Left lung (tissue), 10 donors: Measurements from ENCODE around the gene TSPAN9. TPM values are rescaled to one million over a fixed set of nuclear protein-coding genes. Genes with fewer than 3 reads are reported as not detected.

Experiments used
- ATAC-seq: fragments of 200-7000 bp; cut with Tn5 transposase; one replicate; pipeline ENCODE4 v1.9.1; 2020; ENCODE audit warnings: moderate library complexity
- DNase-seq, 4 donors: peaks; one replicate each; pipeline ENCODE4 v3.0.0-alpha.2; 2013 to 2020
- H3K27ac ChIP-seq, 2 donors: fragments of 200-600 bp; sonication (generic) in 1 of 2; one replicate each; pipeline versions ENCODE4 v1.5.0 to v1.8.0; 2020 to 2021
- H3K27me3 ChIP-seq, 2 donors: fragments of 200-600 bp; sonication (generic) in 1 of 2; one replicate each; pipeline versions ENCODE4 v1.5.0 to v1.8.0; 2020 to 2021
- H3K36me3 ChIP-seq, 2 donors: fragments of 200-600 bp; sonication (generic) in 1 of 2; one replicate each; pipeline versions ENCODE4 v1.5.0 to v1.8.0; 2020 to 2021
- H3K4me1 ChIP-seq, 2 donors: fragments of 200-600 bp; one replicate each; pipeline ENCODE4 v1.8.0; 2021
- H3K4me3 ChIP-seq, 2 donors: fragments of 200-600 bp; sonication (generic) in 1 of 2; one replicate each; pipeline versions ENCODE4 v1.5.0 to v1.8.0; 2020 to 2021; ENCODE audit warnings: mild to moderate bottlenecking in 1 of 2
- H3K9me3 ChIP-seq, 2 donors: fragments of 200-600 bp; sonication (generic) in 1 of 2; one replicate each; pipeline versions ENCODE4 v1.5.0 to v1.8.0; 2020 to 2021
- intact Hi-C, 2 donors: fragments of 100-400 bp; cut with DNase I; formaldehyde crosslinking; loops; one replicate each; pipeline versions ENCODE4 v1.11.2 to v1.14.2; 2022
- polyA plus RNA-seq, 6 donors: library from polyadenylated mRNA; unstranded; fragments of 120-200 nt; gene quantifications; one replicate each; pipeline ENCODE4 v1.2.1, GENCODE V29; 2013; ENCODE audit not compliant: insufficient read length in 6 of 6
- total RNA-seq, 2 donors: library from RNA; stranded (reverse); fragmentation: NEBNext Ultra II Directional; extraction: Animal tissue kit (Norgen Biotek cat#: 25700); gene quantifications; one replicate each; pipeline ENCODE4 v1.2.1, GENCODE V29; 2021
- TF ChIP-seq, protein P1 (sequence below), 2 donors: fragments of 200-600 bp; sonication (generic) in 1 of 2; IDR thresholded peaks; one replicate each; pipeline versions ENCODE4 v1.5.0 to v1.8.0; 2021; ENCODE audit warnings: antibody characterized with exemption in 2 of 2
- donor health status: DM: no; HTN: yes; CAD: no.
- donor health status: DM: no; HTN: no; CAD: no.

TSPAN9 gene
- total and polyA plus RNA-seq, 8 donors, result 35.6 to 98.6 (median 81.3) TPM

DNA sequence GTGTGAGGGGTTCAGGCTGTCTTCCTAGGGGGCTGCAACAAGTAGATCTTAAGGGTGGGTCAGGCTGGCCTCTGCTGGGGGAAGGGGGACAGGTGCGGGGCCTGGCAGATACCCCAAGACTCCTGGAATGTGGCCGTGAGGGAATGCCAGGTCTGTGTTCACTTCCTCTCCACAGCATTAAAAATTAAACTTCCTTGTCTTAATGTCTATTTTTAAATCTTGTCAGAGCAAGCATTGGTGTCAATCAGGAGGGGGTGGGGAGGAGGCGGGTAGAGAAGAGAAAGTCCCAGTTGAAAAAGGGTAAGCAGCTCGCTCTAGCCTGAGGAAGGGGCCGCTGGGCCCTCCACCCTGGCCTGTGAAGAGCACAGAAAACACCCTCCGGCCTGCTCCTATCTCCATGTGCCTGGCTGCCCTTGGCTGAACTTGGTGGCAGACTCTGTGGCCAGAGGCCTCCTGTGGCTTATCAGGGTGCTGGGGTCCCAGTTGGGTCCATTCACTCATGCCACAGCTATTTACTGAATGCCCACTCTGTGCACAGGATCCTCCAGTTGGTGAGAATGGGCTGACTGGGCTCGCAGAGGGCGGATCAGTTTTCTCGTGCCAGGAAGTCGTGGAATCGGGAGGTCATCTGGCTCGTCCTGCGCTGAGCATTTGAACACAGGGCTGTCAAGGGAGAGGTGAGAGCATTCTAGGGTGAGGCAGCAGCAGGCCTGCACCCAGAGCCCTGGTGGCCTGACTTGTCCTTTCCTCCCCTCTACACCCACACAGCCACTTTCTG is 128.8 kb downstream of the TSPAN9 start:
- Histone ChIP-seq H3K27ac (no peak overlapping the region), H3K36me3 (no peaks in the 10 kb centered on the region), H3K4me3 (no peak overlapping the region), H3K4me1 (peaks cover 12 to 32% of the 10 kb centered on the region in 2 donors), H3K27me3 (peaks cover 6 to 18% of the 10 kb centered on the region in 2 donors), H3K9me3 (no peaks in the 10 kb centered on the region)
- peak; percentile 48 for ATAC-seq
- TF ChIP-seq, protein P1, sequence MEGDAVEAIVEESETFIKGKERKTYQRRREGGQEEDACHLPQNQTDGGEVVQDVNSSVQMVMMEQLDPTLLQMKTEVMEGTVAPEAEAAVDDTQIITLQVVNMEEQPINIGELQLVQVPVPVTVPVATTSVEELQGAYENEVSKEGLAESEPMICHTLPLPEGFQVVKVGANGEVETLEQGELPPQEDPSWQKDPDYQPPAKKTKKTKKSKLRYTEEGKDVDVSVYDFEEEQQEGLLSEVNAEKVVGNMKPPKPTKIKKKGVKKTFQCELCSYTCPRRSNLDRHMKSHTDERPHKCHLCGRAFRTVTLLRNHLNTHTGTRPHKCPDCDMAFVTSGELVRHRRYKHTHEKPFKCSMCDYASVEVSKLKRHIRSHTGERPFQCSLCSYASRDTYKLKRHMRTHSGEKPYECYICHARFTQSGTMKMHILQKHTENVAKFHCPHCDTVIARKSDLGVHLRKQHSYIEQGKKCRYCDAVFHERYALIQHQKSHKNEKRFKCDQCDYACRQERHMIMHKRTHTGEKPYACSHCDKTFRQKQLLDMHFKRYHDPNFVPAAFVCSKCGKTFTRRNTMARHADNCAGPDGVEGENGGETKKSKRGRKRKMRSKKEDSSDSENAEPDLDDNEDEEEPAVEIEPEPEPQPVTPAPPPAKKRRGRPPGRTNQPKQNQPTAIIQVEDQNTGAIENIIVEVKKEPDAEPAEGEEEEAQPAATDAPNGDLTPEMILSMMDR (IDR thresholded peaks at IDR 0.05), result no peak
- DNase-seq, result no peak
- intact Hi-C loops, result loop anchor here in 1 of 2 donors (10.0 kb wide), 1 partner anchor 71 kb away; no protein-coding TSS in a partner anchor

DNA sequence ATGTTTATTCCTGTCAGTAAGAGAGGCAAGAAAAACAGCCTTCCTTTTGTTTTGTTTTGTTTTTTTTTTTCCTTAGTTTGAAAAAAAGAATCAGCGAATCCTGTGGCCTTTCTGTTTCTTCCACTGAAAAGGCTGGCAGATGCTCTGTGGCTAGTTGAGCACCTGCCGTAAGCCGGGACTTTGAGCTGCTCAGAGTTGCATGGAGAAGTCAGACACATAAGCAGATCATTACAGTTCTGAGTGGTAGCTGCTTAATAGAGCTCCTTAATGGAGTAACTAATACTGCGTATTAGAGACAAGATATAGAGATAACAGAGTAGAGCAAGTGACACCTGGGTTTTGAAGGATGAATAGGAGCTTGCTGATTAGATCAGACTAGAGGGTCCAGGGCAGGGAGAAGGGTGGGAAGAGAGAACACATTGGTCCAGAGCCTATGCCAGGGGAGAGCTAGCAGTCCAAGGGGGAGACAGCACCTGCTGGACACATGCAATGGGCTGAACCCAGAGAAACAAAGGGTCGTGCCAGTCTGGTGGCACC is 129.4 kb downstream of the TSPAN9 start:
- no peaks in the 10 kb centered on the region for H3K36me3 ChIP-seq
- TF ChIP-seq, protein P1 (IDR thresholded peaks at IDR 0.05), result no peak
- ATAC-seq (no peak), DNase-seq (no peak)
- no peak overlapping the region for H3K27ac ChIP-seq
- H3K27me3 ChIP-seq, result peaks cover 6 to 11% of the 10 kb centered on the region in 2 donors
- H3K4me1 ChIP-seq, result peaks cover 9 to 30% of the 10 kb centered on the region in 2 donors
- H3K9me3 ChIP-seq, result no peaks in the 10 kb centered on the region
- no peak overlapping the region for H3K4me3 ChIP-seq
- intact Hi-C loops, result loop anchor here in 1 of 2 donors (10.0 kb wide), 1 partner anchor 72 kb away; no protein-coding TSS in a partner anchor

DNA sequence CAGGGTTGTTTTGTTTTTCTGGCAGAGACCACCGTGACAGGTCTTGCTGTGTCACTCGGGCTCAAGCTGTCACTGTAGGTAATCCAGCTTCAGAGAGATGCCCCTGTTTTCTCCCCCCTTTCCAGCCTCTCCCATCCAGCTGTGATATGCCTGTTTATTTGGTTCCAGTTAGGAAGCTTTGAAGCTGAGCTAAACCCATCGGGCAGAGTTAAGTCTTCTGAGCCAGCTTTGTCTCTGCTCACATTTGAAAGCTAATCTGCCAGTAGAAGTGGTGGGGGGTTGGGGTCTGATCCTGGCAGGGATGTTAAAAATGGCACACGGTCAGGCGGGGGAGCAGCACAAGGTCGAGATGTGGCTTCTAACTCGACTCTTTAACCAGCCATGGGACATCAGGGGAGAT is 130.0 kb downstream of the TSPAN9 start:
- peaks cover 9 to 30% of the 10 kb centered on the region in 2 donors for H3K4me1 ChIP-seq

DNA sequence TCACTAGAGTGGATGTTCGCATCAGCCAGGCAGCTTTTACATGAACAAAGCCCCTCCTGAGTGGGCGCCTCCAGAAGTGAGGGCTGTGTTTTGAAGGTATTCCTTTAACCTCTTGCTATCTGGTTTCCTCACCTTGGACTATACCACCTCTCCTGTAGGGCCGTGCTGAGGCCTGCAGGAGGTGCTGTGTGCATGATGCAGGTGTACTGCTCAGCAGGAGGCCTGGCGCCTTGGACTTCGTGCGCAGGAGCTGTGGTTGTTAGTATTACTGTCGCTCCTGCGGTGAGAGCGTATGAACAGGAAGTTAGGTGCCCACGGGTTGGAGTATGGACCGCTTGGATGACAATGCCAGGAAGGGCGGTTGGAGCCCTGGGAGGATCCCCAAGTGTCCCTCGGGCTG is 130.7 kb downstream of the TSPAN9 start:
- Histone ChIP-seq H3K4me1 (peaks cover 9 to 26% of the 10 kb centered on the region in 2 donors), H3K4me3 (no peak overlapping the region), H3K9me3 (no peaks in the 10 kb centered on the region), H3K27ac (no peak overlapping the region), H3K27me3 (no peaks in the 10 kb centered on the region), H3K36me3 (no peaks in the 10 kb centered on the region)
- DNase-seq (no peak), ATAC-seq (no peak)
- intact Hi-C loops, result loop anchor here in 1 of 2 donors (10.0 kb wide), 1 partner anchor 73 kb away; no protein-coding TSS in a partner anchor
- TF ChIP-seq, protein P1 (IDR thresholded peaks at IDR 0.05), result no peak

More for the DNA sequence above, 130.0 kb downstream of the TSPAN9 start:
- TF ChIP-seq, protein P1 (IDR thresholded peaks at IDR 0.05), result no peak
- H3K27ac ChIP-seq, result no peak overlapping the region
- no peaks in the 10 kb centered on the region for H3K9me3 ChIP-seq
- intact Hi-C loops, result loop anchor here in 1 of 2 donors (10.0 kb wide), 1 partner anchor 72 kb away; no protein-coding TSS in a partner anchor
- DNase-seq (no peak), ATAC-seq (no peak)
- H3K27me3 ChIP-seq, result peaks cover 1 to 6% of the 10 kb centered on the region in 2 donors
- H3K36me3 ChIP-seq, result no peaks in the 10 kb centered on the region
- H3K4me3 ChIP-seq, result no peak overlapping the region

DNA sequence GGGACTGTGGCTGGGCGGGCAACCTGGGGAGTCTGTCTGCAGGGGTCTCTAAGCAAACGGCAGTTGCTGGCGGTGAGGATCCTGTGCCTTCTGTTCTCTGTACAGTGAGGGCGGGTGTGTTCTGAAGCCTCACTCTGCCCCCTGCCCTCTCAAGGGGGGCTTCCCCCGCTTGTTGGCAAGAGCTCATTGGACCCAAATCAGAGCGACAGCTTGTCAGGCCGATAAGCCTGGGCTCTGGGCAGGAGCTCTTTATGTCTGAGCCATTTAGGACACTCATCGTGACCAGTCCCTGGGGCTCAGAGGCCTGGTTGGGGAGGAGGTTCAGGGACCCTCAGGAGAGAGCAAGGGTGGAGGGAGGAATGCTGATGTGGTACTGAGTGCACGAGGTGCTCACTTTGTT is 136.0 kb downstream of the TSPAN9 start:
- TF ChIP-seq, protein P1 (IDR thresholded peaks at IDR 0.05), result no peak
- DNase-seq (peak in 3 of 4 donors; percentile 36 to 69 (median 53)), ATAC-seq (no peak)
- Histone ChIP-seq H3K36me3 (no peaks in the 10 kb centered on the region), H3K27me3 (no peaks in the 10 kb centered on the region), H3K9me3 (no peaks in the 10 kb centered on the region), H3K4me3 (no peak overlapping the region), H3K27ac (no peak overlapping the region), H3K4me1 (peaks cover 0 to 9% of the 10 kb centered on the region in 2 donors)
- intact Hi-C loops, result no loop called here
